ENCODE data around the gene GLIPR1L1. TPM values are rescaled to one million over a fixed set of nuclear protein-coding genes. Genes with fewer than 3 reads are reported as not detected.

The GLIPR1L1 gene, protein sequence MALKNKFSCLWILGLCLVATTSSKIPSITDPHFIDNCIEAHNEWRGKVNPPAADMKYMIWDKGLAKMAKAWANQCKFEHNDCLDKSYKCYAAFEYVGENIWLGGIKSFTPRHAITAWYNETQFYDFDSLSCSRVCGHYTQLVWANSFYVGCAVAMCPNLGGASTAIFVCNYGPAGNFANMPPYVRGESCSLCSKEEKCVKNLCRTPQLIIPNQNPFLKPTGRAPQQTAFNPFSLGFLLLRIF
- total RNA-seq (2021; fragmentation: NEBNext Ultra II Directional; extraction: Animal tissue kit (Norgen Biotek cat#: 25700)), result not detected
- long read RNA-seq, partial matches to known transcripts, result 0 of 1 reads
- long read RNA-seq, other reads (novel, unspliced or antisense), result 1 of 1 reads

DNA sequence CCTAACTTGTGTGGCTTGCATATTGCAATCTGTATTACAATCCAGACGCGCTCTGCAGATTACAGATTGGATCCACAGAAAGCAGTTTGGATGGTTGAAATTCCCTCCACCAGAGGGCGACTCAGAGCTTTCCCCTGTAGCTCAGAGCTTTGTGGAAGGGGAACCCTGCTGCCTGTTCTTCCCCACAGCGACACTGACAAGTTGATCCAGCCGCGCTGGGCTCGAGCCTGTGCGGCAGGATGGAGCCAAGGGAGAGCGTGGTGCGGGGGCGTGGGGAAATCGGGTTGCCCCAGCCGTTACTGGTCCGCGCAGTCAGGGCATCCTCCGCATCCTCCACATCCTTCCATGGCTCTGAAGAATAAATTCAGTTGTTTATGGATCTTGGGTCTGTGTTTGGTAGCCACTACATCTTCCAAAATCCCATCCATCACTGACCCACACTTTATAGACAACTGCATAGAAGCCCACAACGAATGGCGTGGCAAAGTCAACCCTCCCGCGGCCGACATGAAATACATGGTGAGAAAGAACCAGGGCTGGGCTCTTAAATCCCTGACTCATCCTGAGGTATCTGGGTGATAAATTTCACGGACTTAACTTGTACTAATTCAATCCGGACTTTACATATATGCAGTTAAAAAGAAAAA, at the start of gene GLIPR1L1:
Gene GLIPR1L1 (plus strand): TSS at position 287 of the 647 bp plus-strand sequence. CDS start 59 bp downstream, at position 346.
- no peaks in the 10 kb centered on the region for H3K27me3 Mint-ChIP-seq (ENCODE audit: insufficient read depth)
- H3K4me1 Mint-ChIP-seq (ENCODE audit: low read depth), result peaks cover 26% of the 10 kb centered on the region
- H3K27ac Mint-ChIP-seq, result peak within 1 kb of the TSS; percentile 96

DNA sequence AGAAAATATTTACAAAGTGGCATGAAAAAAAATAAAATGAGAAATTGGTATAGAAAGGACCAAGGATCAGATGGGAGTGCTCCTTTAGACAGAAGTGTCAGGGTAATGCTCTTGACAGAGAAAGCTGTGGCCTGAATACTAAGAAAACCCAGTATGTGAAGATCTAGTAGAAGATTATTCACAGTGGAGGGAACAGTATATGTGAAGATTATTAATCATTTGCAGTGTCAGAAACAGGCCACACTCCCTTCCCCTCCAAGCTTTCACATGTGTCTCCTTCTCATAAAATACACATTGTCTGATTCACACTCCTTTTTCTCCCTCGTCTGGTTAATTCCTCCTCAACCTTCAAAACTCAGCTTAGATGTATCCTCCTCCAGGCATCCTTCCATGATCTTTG, 45.6 kb upstream of the GLIPR1L1 start:
- Mint-ChIP-seq H3K4me1 (ENCODE audit: low read depth) (peaks cover 16% of the 10 kb centered on the region), H3K9me3 (no peaks in the 10 kb centered on the region), H3K36me3 (ENCODE audit: low read depth) (no peaks in the 10 kb centered on the region), H3K4me3 (no peak overlapping the region), H3K27ac (no peak overlapping the region), H3K27me3 (ENCODE audit: insufficient read depth) (no peaks in the 10 kb centered on the region; the same call in 1 of the 2 replicates)
- no peak for DNase-seq
- TF ChIP-seq, protein P1, sequence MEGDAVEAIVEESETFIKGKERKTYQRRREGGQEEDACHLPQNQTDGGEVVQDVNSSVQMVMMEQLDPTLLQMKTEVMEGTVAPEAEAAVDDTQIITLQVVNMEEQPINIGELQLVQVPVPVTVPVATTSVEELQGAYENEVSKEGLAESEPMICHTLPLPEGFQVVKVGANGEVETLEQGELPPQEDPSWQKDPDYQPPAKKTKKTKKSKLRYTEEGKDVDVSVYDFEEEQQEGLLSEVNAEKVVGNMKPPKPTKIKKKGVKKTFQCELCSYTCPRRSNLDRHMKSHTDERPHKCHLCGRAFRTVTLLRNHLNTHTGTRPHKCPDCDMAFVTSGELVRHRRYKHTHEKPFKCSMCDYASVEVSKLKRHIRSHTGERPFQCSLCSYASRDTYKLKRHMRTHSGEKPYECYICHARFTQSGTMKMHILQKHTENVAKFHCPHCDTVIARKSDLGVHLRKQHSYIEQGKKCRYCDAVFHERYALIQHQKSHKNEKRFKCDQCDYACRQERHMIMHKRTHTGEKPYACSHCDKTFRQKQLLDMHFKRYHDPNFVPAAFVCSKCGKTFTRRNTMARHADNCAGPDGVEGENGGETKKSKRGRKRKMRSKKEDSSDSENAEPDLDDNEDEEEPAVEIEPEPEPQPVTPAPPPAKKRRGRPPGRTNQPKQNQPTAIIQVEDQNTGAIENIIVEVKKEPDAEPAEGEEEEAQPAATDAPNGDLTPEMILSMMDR (IDR thresholded peaks at IDR 0.05), result no peak

More for the DNA sequence above, at the start of gene GLIPR1L1:
- DNase-seq, result peak; percentile 90
- TF ChIP-seq, protein P1 (IDR thresholded peaks at IDR 0.05), result peak; percentile 99
- peak within 1 kb of the TSS; percentile 94 for H3K4me3 Mint-ChIP-seq
- H3K9me3 Mint-ChIP-seq, result no peaks in the 10 kb centered on the region
- H3K36me3 Mint-ChIP-seq (ENCODE audit: low read depth), result no peaks in the 10 kb centered on the region

DNA sequence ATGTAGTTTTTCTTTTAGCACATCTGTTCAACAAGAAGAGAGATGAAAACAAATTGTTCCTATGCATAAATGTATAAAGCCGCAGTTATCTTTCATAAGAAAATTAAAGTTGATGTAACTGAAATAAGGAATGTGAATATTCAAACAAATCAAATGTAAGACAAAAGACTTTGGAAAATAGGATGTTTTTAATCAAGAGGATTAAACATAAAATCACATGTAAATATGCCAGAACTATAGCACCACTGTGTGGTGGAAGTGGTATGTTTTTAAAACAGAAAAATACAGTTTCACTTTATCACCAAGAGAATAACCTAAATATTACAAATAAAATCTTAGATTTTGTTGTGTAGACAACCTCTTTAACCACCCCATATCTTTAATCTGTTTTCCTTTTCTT, 44.7 kb upstream of the GLIPR1L1 start:
- peak; percentile 27 for DNase-seq
- TF ChIP-seq, protein P1 (IDR thresholded peaks at IDR 0.05), result peak; percentile 79
- Mint-ChIP-seq H3K27ac (no peak overlapping the region), H3K27me3 (ENCODE audit: insufficient read depth) (no peaks in the 10 kb centered on the region; the same call in 1 of the 2 replicates), H3K4me3 (peak overlapping the region; percentile 48), H3K36me3 (ENCODE audit: low read depth) (no peaks in the 10 kb centered on the region), H3K9me3 (no peaks in the 10 kb centered on the region), H3K4me1 (ENCODE audit: low read depth) (peaks cover 16% of the 10 kb centered on the region)

DNA sequence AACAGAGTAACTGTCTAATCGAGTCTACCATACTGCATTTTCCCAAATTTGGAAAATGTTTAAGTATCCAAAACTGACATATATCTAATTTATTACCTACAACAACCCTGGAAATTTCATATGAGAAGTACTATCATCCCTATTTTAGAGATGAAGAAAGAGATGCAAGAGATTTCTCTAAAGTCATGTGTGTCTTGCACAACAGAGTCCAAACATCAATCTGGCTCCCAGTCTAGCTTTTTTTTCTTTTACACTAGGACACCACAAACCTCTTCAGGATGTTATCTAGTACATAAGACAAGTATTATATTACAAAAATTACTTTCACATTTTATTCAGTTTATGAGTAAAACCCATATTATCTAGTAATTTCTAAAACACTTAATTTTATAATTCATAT, 43.5 kb upstream of the GLIPR1L1 start:
- H3K27ac Mint-ChIP-seq, result no peak overlapping the region
- H3K36me3 Mint-ChIP-seq (ENCODE audit: low read depth), result no peaks in the 10 kb centered on the region
- no peak for DNase-seq
- no peaks in the 10 kb centered on the region; the same call in 1 of the 2 replicates for H3K27me3 Mint-ChIP-seq (ENCODE audit: insufficient read depth)
- H3K4me3 Mint-ChIP-seq, result no peak overlapping the region
- H3K9me3 Mint-ChIP-seq, result no peaks in the 10 kb centered on the region
- H3K4me1 Mint-ChIP-seq (ENCODE audit: low read depth), result peaks cover 16% of the 10 kb centered on the region
- TF ChIP-seq, protein P1 (IDR thresholded peaks at IDR 0.05), result no peak

DNA sequence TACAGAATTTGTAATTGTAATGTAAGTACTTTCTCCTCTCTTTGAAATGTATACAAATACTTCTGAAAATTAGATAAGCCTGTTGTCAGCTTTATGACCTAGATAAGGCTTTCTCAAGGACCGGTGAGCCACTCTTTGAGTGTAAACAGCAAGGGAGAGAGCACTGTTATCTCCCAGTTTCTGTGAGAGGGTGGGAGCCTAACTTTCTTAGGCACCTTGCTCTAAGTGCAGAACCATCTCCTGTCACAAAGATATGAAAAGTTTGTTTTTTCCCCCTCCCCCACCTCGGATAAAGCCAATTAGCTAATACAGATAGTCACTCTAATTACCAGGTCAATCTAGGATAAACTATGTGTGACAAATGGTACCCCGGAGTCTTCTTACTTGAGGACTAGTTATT, 40.1 kb upstream of the GLIPR1L1 start:
- DNase-seq, result no peak
- Mint-ChIP-seq H3K4me3 (no peak overlapping the region), H3K4me1 (ENCODE audit: low read depth) (peaks cover 14% of the 10 kb centered on the region), H3K36me3 (ENCODE audit: low read depth) (no peaks in the 10 kb centered on the region), H3K27me3 (ENCODE audit: insufficient read depth) (no peaks in the 10 kb centered on the region; the same call in 1 of the 2 replicates), H3K27ac (no peak overlapping the region), H3K9me3 (no peaks in the 10 kb centered on the region)
- TF ChIP-seq, protein P1 (IDR thresholded peaks at IDR 0.05), result no peak
